GM18868 (cell line): Measurements from ENCODE around the gene ZNF140.
A peak's percentile ranks its signal among the peaks of the same experiment; 100 is the strongest.

ENCODE experiments used
- ATAC-seq: cut with Tn5 transposase; IDR thresholded peaks from one replicate; pipeline ENCODE4 v1.9.1; 2021; ENCODE audit warnings: mild to moderate bottlenecking, moderate library complexity; ENCODE audit not compliant: unreplicated experiment

ZNF140 gene

GRCh38 chr12:133080368-133081158 is at the start of gene ZNF140:
TSS of gene ZNF140 (plus strand) at chr12:133080923. CDS start at chr12:133081321, 398 bp downstream.
- peak; percentile 76 for ATAC-seq

DNA sequence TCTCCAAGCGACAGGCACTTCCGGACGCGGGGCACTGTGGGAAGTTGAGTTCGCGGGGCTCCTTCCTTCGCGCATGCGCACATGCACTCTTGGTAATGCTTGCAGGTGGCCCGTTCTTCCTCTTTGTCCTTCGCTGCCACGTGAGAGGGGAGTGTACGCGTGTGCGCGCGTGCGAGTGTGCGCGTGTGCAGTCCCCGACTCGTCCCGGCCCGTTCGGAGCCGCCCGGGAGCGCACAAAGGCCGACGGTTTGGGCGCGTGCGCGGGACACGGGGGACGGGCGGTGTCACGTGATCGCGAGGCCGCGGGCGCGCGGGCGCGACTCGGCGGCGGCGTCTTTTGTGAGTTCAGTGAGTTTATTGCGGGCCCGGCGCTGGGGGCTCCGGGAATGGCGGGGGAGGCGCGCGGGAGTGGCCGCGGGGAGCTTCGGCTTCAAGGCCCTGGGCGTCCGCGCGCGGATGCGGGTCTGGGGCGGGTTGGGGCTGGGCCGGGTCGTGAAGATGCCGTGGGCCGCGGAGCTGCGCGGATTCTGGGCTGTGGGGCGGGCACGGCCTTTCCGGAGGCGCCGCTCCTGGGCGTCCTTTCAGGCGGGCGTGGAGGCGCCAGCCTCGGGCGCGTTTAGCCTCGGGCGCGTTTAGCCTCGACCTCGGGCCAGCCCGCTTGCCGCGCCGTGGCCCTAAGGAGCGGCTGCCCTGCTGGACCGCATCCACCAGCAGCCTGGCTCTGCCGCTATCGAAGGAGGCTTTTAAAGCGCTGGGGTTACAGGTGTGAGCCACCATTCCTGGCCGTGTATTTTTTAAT is 43.3 kb upstream of the ZNF140 start, which contains the start of gene ZNF84:
ZNF84 (plus strand) TSS at position 303 of the 799 bp plus-strand sequence. CDS start 3,959 bp downstream, outside the sequence.
- peak; percentile 96 for ATAC-seq

DNA sequence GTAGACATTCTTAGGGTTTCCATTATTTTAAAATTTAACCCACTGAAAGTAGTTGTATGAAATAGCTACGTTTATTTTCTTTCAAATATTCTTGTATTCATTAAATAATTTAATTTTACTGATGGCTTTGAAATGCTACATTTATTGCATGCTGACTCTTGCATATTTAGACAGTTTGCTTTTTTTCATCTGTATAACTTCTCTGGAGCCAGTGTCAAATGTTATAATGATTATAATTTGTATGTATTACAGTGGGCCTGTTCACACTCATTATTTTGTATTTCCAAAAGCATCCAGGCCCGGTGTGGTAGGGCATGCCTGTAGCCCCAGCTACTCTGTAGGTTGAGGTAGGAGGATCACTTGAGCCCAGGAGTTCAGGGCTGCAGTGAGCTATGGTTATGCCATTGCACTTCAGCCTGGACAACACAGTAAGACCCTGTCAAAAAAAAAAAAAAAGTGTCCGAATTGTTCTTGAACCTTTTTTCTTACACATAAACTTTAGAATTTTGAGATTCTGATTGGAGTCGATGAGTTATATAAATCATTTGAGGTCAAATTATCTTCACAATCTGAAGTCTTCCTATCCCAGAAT is 42.5 kb upstream of the ZNF140 start:
- ATAC-seq, result no peak

DNA sequence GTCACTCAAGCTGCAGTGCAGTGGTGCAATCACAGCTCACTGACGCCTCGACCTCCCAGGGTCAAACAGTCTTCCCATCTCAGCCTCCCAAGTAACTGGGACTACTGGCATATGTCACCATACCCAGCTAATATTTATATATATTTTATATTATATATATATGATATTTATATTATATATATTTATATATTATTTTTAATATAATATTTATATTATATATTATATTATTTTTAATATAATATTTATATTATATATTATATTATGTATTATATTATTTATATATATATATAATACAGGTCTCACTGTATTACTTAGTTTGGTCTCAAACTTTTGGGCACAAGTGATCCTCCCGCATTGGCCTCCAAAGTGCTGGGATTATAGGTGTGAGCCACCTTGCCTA is 34.0 kb upstream of the ZNF140 start:
- ATAC-seq, result no peak

- ATAC-seq, result no peak
These were observed 23.3 kb upstream of the ZNF140 start for GRCh38 chr12:133057446-133057845.

DNA sequence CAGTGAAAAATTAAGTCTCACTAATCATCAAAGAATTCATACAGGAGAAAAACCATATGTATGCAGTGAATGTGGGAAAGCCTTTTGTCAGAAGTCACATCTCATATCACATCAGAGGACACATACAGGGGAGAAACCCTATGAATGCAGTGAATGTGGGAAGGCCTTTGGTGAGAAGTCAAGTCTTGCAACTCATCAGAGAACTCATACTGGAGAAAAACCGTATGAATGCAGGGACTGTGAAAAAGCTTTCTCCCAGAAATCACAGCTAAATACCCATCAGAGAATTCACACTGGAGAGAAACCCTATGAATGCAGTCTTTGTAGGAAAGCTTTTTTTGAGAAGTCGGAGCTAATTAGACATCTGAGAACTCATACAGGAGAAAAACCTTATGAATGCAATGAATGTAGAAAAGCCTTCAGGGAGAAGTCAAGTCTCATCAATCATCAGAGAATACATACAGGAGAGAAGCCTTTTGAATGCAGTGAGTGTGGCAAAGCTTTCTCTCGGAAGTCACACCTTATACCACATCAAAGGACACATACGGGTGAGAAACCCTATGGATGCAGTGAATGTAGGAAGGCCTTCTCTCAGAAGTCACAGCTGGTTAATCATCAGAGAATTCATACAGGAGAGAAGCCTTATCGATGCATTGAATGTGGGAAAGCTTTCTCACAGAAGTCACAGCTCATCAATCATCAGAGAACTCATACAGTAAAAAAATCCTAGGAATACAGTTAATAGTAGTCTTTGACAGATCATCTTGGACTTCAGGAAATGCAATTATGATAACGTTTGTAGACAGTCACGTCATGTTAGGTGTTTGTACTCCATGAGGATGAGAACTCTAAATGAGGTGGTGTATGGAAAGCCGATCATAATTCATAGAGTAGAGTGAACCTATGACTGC is 22.3 kb upstream of the ZNF140 start:
- ATAC-seq, result no peak

GRCh38 chr12:133061954-133062353 is 18.8 kb upstream of the ZNF140 start:
- ATAC-seq, result no peak

DNA sequence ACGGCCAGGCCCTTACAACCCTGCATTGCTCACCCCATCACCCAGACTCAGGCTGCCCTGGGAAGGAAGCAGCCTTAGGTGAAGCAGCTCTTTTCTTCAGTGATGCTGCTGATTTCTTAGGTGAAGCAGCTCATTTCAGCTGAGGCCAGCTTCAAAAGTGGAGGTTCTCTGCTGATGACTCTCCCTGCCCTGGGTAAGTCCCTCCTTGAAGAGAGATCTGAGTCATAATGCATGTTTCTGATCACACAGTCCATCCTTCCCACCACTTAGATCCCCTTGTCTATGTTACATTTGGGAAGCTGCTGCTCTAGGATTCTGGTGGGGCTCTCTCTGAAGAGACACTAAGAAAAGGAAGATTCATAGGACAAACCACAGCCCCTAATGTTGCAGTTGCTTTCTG is 17.2 kb upstream of the ZNF140 start:
- ATAC-seq, result no peak

DNA sequence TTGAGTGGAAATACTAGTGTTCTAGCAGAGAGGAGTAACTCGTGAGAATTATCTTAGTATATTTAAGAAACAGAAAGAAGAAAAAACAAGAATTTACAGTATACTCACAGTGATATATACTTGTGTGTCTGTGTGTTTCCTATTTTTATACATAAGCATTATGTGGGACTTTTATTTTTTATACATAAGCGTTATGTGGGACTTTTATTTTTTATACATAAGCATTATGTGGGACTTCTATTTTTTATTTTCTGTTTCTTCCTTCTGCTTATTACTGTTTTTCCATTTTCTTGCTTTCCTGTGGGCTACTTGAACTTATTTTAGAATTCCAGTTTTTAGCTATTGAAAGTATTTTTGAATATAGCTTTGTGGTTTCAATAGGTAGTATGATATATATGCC is 6.9 kb upstream of the ZNF140 start:
- no peak for ATAC-seq

- ATAC-seq, result peak; percentile 78
These were observed 726 bp upstream of the ZNF140 start for GRCh38 chr12:133080026-133080367.

DNA sequence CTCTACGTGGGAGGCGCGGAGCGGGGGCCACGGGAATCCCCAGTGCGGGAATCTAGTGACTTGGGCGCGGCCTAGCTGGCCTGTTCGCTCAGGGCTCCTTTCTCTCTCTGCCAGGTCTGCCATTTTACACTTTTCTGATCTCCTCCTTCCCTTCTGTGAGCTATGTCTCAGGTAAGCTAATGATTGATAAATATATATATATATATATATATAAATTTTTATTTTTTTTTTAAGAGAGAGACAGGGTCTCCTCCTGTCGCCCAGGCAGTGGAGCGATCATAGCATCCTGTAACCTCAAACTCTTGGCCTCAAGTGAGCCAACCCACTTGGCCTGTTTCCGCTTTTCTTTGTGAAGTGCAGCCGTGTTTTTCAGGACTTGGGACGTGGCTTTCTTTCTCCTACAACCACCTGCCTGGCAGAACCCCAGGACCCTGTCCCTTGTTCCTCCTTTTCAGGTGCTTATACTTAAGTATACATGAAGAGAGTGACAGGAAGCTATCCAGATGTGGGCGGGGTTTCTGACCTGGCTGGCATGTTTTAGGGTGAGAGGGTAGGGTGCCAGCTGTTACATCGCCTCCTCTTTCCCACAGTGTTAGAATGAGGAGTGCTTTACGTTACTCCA is 547 bp downstream of the ZNF140 start:
- ATAC-seq, result no peak

GRCh38 chr12:133083345-133083744 is 2.6 kb downstream of the ZNF140 start:
- no peak for ATAC-seq

DNA sequence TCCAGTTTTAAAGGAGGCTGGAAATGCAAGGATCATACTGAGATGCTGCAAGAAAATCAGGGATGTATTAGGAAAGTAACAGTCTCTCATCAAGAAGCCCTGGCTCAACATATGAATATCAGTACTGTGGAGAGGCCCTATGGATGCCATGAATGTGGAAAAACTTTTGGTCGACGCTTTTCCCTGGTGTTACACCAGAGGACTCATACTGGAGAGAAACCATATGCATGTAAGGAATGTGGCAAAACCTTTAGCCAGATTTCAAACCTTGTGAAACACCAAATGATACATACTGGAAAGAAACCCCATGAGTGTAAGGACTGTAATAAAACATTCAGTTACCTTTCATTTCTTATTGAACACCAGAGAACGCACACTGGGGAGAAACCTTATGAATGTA is 24.9 kb downstream of the ZNF140 start:
- no peak for ATAC-seq

DNA sequence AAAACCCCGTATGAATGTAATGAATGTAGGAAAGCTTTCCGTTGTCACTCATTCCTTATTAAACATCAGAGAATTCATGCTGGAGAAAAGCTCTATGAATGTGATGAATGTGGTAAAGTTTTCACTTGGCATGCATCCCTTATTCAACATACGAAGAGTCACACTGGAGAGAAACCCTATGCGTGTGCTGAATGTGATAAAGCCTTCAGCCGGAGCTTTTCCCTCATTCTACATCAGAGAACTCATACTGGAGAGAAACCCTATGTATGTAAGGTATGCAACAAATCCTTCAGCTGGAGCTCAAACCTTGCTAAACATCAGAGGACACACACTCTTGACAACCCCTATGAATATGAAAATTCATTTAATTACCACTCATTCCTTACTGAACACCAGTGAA is 25.5 kb downstream of the ZNF140 start:
- ATAC-seq, result no peak

DNA sequence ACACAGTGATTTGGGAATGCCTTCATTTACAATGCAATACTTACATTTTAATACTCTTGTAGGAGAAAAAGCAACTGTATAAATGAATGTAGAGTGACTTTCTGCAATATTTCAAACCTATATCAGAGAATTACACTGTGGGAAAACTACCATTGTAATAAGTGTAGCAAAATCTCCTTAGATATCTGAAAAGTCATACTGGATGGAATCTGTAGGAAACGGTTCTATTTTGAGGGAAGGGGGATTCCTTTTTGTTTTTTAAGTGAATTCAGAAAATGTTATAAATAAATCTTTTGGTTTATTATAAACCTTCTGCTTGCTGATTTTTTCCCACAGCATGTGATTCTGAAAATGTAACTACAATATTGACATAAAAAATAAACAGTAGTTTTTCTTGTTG is 26.4 kb downstream of the ZNF140 start:
- no peak for ATAC-seq

DNA sequence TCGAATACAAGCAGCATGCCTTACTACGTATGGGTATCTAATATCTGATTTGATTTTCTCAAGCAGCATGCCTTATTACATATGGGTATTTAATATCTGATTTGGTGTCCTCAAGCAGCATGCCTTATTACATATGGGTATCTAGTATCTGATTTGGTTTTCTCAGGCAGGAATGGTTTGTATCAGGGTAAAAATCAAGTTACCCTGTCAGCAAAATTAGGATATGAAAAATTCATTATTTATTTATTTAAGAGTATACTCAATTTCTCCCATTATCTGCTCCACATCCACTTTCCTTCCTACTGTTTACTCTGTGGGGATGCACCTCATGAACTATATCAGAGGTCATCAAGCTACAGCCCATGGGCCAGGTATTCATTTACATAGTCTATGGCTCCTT is 27.4 kb downstream of the ZNF140 start:
- ATAC-seq, result no peak

- no peak for ATAC-seq
These were observed 39.9 kb downstream of the ZNF140 start for GRCh38 chr12:133120385-133121191.

DNA sequence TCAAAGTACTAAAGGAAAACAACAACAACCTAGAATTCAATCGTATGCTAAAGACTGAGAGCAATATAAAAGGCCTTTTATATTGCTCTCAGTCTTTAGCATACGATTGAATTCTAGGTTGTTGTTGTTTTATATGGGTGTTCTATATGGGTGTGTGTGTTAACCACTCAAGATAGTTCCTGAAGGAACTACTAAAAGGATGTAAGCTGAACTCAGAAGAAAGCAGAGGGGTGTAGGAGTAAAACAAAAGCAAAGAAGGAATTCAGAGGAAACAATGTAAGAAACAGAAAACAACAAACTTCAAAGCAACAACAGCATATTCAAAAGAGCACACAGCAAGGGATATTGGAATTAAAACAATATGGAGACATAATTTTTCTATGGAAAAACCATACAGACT is 44.0 kb downstream of the ZNF140 start:
- no peak for ATAC-seq

GRCh38 chr12:133129368-133130037 is 48.8 kb downstream of the ZNF140 start:
- ATAC-seq, result no peak
